Measurements from ENCODE around the gene ZNF423.
A peak's percentile ranks its signal among the peaks of the same experiment; 100 is the strongest.

Gene ZNF423

GRCh38 chr16:49867796-49868668 lies 12.1 kb upstream of the ZNF423 start:
- no peak for TF ChIP-seq CTCF (IDR thresholded peaks at IDR 0.05)
- H3K27ac ChIP-seq: no peak overlapping the region
- H3K4me3 ChIP-seq: no peak overlapping the region
- DNase-seq (ENCODE audit: low spot score): no peak

- no peak overlapping the region for H3K27ac ChIP-seq
- no peak for TF ChIP-seq CTCF (IDR thresholded peaks at IDR 0.05)
- no peak for DNase-seq (ENCODE audit: low spot score)
- no peak overlapping the region for H3K4me3 ChIP-seq
Measured at GRCh38 chr16:49867234-49867633, 11.3 kb upstream of the ZNF423 start.

GRCh38 chr16:49866595-49867071 lies 10.7 kb upstream of the ZNF423 start:
- H3K27ac ChIP-seq: peak overlapping the region in 1 of 2 donors; percentile 41
- TF ChIP-seq CTCF (IDR thresholded peaks at IDR 0.05): no peak
- H3K4me3 ChIP-seq: no peak overlapping the region
- DNase-seq (ENCODE audit: low spot score): no peak

GRCh38 chr16:49862694-49863093 lies 6.8 kb upstream of the ZNF423 start:
- no peak overlapping the region for H3K4me3 ChIP-seq
- no peak for DNase-seq (ENCODE audit: low spot score)
- no peak for TF ChIP-seq CTCF (IDR thresholded peaks at IDR 0.05)
- no peak overlapping the region for H3K27ac ChIP-seq

GRCh38 chr16:49861299-49861698 lies 5.4 kb upstream of the ZNF423 start:
- H3K4me3 ChIP-seq: no peak overlapping the region
- TF ChIP-seq CTCF (IDR thresholded peaks at IDR 0.05): no peak
- no peak for DNase-seq (ENCODE audit: low spot score)
- H3K27ac ChIP-seq: no peak overlapping the region

- Histone ChIP-seq H3K4me3 (no peak overlapping the region), H3K27ac (no peak overlapping the region)
- DNase-seq (ENCODE audit: low spot score): no peak
- no peak for TF ChIP-seq CTCF (IDR thresholded peaks at IDR 0.05)
Measured at GRCh38 chr16:49860593-49860992, 4.7 kb upstream of the ZNF423 start.
